Measurements from ENCODE around the gene GCN1.
"Not testable (repeated sequence)": the region's sequence is repeated elsewhere in the genome, so short reads cannot be mapped to it uniquely, and the experiment has no call there.

GRCh38 chr12:120206781-120207180 lies 12.3 kb upstream of the GCN1 start:
- TF ChIP-seq CTCF, EP300 (IDR thresholded peaks at IDR 0.05): not testable (repeated sequence)
